Activated naive CD4-positive, alpha-beta T cell treated with anti-CD3 and anti-CD28 coated beads for 36 hours (primary cell): ENCODE data around the gene TMEM200A. TPM values are rescaled to one million over a fixed set of nuclear protein-coding genes. Genes with fewer than 3 reads are reported as not detected.

Source experiments
- CTCF ChIA-PET: fragments of 350-600 bp; sonication (Branson Sonifier 250); formaldehyde crosslinking; loops from one replicate; lab custom pipeline; 2021; ENCODE audit warnings: antibody characterized with exemption; lab: Charles Lee
- DNase-seq: peaks from one replicate; pipeline ENCODE4 v3.0.0-alpha.2; 2020
- H3K27ac Mint-ChIP-seq: one replicate; pipeline ENCODE4 v1.8.0; 2021; ENCODE audit warnings: mild to moderate bottlenecking, mixed read lengths
- H3K27me3 Mint-ChIP-seq: one replicate; pipeline ENCODE4 v1.8.0; 2021; ENCODE audit warnings: low read depth, mixed read lengths
- H3K36me3 Mint-ChIP-seq: one replicate; pipeline ENCODE4 v1.8.0; 2021; ENCODE audit warnings: low read depth, mixed read lengths
- H3K4me1 Mint-ChIP-seq: one replicate; pipeline ENCODE4 v1.8.0; 2021; ENCODE audit warnings: low read depth, mixed read lengths
- H3K4me3 Mint-ChIP-seq: one replicate; pipeline ENCODE4 v1.8.0; 2021; ENCODE audit warnings: mild to moderate bottlenecking, moderate library complexity, mixed read lengths
- H3K9me3 Mint-ChIP-seq: one replicate; pipeline ENCODE4 v1.8.0; 2021; ENCODE audit warnings: mixed read lengths
- intact Hi-C: fragments of 100-400 bp; cut with micrococcal nuclease; formaldehyde crosslinking; loops from one replicate; pipeline ENCODE4 v1.15.1; 2023
- total RNA-seq, 2 experiments: library from RNA; stranded (reverse); gene quantifications; one replicate each; pipeline ENCODE4 v1.2.3, GENCODE V29; 2021

The TMEM200A gene
- total RNA-seq, 2 experiments from 2014 or later, result not detected

DNA sequence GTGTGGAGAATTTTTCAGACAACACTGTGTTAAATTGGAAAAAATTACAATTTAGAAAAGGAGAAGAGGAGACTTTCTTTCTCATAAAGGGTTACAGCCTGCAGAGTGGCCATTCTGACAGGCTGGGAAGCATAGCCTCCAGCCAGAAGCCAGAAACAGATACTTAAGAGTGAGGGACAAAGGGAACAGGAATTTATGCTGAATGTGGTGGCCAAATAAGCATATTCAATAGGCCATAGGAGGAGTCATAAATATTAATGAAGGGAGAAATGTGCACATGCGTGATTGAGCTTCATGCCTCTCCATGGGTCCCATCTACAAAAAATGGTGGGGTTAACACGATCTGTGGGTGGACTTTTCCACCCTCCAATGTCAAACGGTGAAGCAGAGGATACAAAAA is 13.4 kb downstream of the TMEM200A start:
- H3K27ac Mint-ChIP-seq, result no peak overlapping the region
- H3K4me1 Mint-ChIP-seq, result peaks cover 14% of the 10 kb centered on the region
- no peak overlapping the region for H3K4me3 Mint-ChIP-seq
- CTCF ChIA-PET, result interaction anchor here (0.7 kb wide), 1 partner anchor 95 kb away, joined by 3 read pairs; no protein-coding TSS in a partner anchor
- no peaks in the 10 kb centered on the region for H3K27me3 Mint-ChIP-seq
- intact Hi-C loops, result no loop called here
- DNase-seq, result no peak
- no peaks in the 10 kb centered on the region for H3K36me3 Mint-ChIP-seq
- H3K9me3 Mint-ChIP-seq, result no peaks in the 10 kb centered on the region

DNA sequence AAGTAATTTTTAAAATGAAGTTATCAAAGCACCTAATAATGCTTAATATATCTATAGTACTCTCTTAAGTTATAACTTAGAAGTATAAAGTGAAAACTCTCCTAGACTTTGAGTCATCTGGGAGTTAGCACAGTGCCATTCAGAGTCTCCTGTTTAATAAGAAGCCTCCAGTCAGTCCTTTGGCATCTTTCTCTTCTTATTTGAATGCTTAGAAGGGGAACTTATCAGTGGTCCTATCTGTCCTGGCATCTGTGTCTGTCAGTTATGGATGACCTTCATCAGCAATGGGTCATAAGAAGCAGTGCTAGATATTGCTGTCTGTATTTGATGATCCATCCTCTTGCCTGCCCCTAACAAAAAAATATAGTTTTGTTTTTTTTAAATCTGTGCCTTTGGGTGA is 15.2 kb downstream of the TMEM200A start:
- Mint-ChIP-seq H3K36me3 (no peaks in the 10 kb centered on the region), H3K4me1 (peaks cover 14% of the 10 kb centered on the region), H3K27me3 (no peaks in the 10 kb centered on the region), H3K4me3 (no peak overlapping the region), H3K27ac (no peak overlapping the region), H3K9me3 (no peaks in the 10 kb centered on the region)
- DNase-seq, result no peak
- intact Hi-C loops, result loop anchor here (2.0 to 10.0 kb wide), 2 partner anchors 58 to 336 kb away; no protein-coding TSS in a partner anchor
- CTCF ChIA-PET, result interaction anchor here (0.7 to 1.2 kb wide), 2 partner anchors 30 to 317 kb away, joined by 5 read pairs; no protein-coding TSS in a partner anchor

GRCh38 chr6:130381459-130382380 is 15.9 kb downstream of the TMEM200A start:
- CTCF ChIA-PET, result interaction anchor here (0.6 to 1.2 kb wide), 8 partner anchors 9 to 1297 kb away, joined by 3 to 5 read pairs (median 3); no protein-coding TSS in a partner anchor
- no peaks in the 10 kb centered on the region for H3K9me3 Mint-ChIP-seq
- intact Hi-C loops, result loop anchor here (2.0 to 10.0 kb wide), 2 partner anchors 59 to 337 kb away; no protein-coding TSS in a partner anchor

GRCh38 chr6:130382872-130383490 is 17.2 kb downstream of the TMEM200A start:
- Mint-ChIP-seq H3K36me3 (no peaks in the 10 kb centered on the region), H3K27ac (no peak overlapping the region), H3K9me3 (no peaks in the 10 kb centered on the region), H3K4me1 (peaks cover 14% of the 10 kb centered on the region), H3K4me3 (no peak overlapping the region), H3K27me3 (no peaks in the 10 kb centered on the region)
- no peak for DNase-seq
- CTCF ChIA-PET, result interaction anchor here (0.6 to 1.1 kb wide), 6 partner anchors 10 to 1296 kb away, joined by 3 to 4 read pairs (median 3); partner anchors contain the start of gene TMEM200A
- intact Hi-C loops, result loop anchor here (10.0 kb wide), 1 partner anchor 338 kb away; no protein-coding TSS in a partner anchor

More at GRCh38 chr6:130381459-130382380, 15.9 kb downstream of the TMEM200A start:
- H3K27ac Mint-ChIP-seq, result no peak overlapping the region
- H3K36me3 Mint-ChIP-seq, result no peaks in the 10 kb centered on the region
- DNase-seq, result peak; percentile 56
- H3K4me1 Mint-ChIP-seq, result peaks cover 14% of the 10 kb centered on the region
- no peak overlapping the region for H3K4me3 Mint-ChIP-seq
- no peaks in the 10 kb centered on the region for H3K27me3 Mint-ChIP-seq

GRCh38 chr6:130385064-130385695 is 19.4 kb downstream of the TMEM200A start:
- no peaks in the 10 kb centered on the region for H3K36me3 Mint-ChIP-seq
- intact Hi-C loops, result loop anchor here (10.0 kb wide), 1 partner anchor 340 kb away; no protein-coding TSS in a partner anchor
- DNase-seq, result no peak
- CTCF ChIA-PET, result interaction anchor here (0.6 kb wide), 1 partner anchor 41 kb away, joined by 3 read pairs; no protein-coding TSS in a partner anchor
- no peaks in the 10 kb centered on the region for H3K27me3 Mint-ChIP-seq
- H3K27ac Mint-ChIP-seq, result no peak overlapping the region
- peaks cover 14% of the 10 kb centered on the region for H3K4me1 Mint-ChIP-seq
- no peaks in the 10 kb centered on the region for H3K9me3 Mint-ChIP-seq
- no peak overlapping the region for H3K4me3 Mint-ChIP-seq

- Mint-ChIP-seq H3K27ac (no peak overlapping the region), H3K4me3 (no peak overlapping the region), H3K36me3 (no peaks in the 10 kb centered on the region), H3K4me1 (no peaks in the 10 kb centered on the region), H3K9me3 (no peaks in the 10 kb centered on the region), H3K27me3 (no peaks in the 10 kb centered on the region)
- CTCF ChIA-PET, result no interaction called here
- intact Hi-C loops, result loop anchor here (10.0 kb wide), 1 partner anchor 344 kb away; no protein-coding TSS in a partner anchor
- DNase-seq, result no peak
These were observed 23.3 kb downstream of the TMEM200A start for GRCh38 chr6:130389142-130389541.

DNA sequence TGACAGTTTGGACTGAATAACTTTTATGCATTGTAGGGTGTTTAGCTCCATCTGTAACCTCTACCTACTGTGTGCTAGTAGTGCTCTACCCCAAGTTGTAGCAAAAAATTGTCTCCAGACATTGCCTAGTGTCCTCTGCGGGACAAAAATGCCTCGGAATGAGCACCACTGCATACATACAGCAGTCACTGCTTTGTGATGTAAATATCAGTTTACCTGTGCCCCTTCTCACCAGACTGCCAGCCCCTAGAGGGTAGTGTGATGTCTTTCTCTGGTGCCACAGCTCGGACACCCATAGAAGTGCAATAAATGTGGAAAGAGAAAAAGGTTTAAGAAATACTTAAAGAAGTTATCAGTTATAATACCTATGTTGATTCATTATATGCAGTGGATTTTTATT is 25.1 kb downstream of the TMEM200A start:
- H3K4me3 Mint-ChIP-seq, result no peak overlapping the region
- H3K36me3 Mint-ChIP-seq, result no peaks in the 10 kb centered on the region
- no peaks in the 10 kb centered on the region for H3K9me3 Mint-ChIP-seq
- H3K27me3 Mint-ChIP-seq, result no peaks in the 10 kb centered on the region
- intact Hi-C loops, result no loop called here
- no peaks in the 10 kb centered on the region for H3K4me1 Mint-ChIP-seq
- DNase-seq, result no peak
- no peak overlapping the region for H3K27ac Mint-ChIP-seq
- CTCF ChIA-PET, result no interaction called here

DNA sequence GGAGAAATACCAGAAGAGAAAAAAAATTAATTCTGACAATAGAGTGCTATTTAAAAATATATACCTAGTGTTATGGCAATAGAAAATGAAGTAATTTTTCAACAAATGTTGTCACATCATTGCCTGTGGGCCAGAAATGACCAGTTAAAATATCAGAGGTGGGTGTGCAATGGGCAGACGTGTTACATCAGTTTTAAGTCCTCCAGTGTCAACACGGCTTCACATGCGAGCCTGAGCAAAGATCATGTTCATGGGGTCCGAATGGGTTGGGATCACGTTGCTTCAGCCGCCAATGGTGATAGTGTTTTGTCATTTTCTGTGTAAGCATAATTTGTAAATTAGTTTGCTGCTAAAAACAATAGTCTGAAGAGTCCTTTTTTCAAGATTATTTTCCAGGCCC is 27.5 kb downstream of the TMEM200A start:
- H3K4me3 Mint-ChIP-seq, result no peak overlapping the region
- no peak for DNase-seq
- no peaks in the 10 kb centered on the region for H3K36me3 Mint-ChIP-seq
- no peaks in the 10 kb centered on the region for H3K27me3 Mint-ChIP-seq
- no peaks in the 10 kb centered on the region for H3K9me3 Mint-ChIP-seq
- H3K27ac Mint-ChIP-seq, result no peak overlapping the region
- H3K4me1 Mint-ChIP-seq, result peaks cover 8% of the 10 kb centered on the region
- CTCF ChIA-PET, result no interaction called here
- intact Hi-C loops, result no loop called here

DNA sequence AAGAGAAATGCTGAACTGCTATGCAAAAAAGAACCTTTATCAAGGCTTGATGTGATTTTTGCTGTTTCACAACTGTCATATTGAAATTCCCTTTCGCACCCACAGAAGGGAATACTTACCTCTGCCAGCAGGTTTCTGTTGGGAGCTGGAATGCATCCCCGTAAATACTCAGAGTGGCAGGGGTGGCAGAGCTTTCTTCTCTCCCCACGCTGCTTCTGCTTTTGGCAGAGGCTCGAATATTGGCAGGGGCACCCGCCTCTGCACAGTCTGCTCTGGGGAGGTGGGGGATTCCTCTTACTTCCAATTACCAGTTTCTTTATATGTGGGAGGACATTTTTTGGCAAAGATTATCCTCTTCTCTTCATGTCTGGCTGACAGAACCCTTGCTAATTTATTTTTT is 28.4 kb downstream of the TMEM200A start:
- no peak overlapping the region for H3K4me3 Mint-ChIP-seq
- H3K9me3 Mint-ChIP-seq, result no peaks in the 10 kb centered on the region
- peaks cover 8% of the 10 kb centered on the region for H3K4me1 Mint-ChIP-seq
- no peaks in the 10 kb centered on the region for H3K27me3 Mint-ChIP-seq
- CTCF ChIA-PET, result no interaction called here
- intact Hi-C loops, result no loop called here
- H3K36me3 Mint-ChIP-seq, result no peaks in the 10 kb centered on the region
- H3K27ac Mint-ChIP-seq, result no peak overlapping the region
- DNase-seq, result no peak

DNA sequence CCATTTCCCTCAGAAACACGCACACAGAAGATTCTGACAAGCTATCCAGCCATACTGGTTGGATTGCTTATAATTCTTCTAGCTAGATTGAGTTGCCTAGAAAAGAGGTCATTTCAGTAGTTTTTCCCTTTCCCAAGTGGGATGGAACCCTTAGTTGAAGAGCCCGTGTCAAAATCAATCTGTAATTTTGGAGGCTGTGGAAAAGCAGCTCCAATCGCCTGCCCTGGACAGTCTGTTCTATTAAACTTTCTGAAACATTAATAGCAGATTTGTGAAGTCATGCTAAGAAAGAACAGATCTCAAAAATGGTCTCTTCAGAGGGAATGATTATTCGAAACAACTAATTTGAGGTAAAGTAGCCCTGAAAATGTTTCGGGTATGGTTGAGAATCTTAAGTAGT is 29.3 kb downstream of the TMEM200A start:
- DNase-seq, result no peak
- H3K9me3 Mint-ChIP-seq, result peaks cover 3% of the 10 kb centered on the region
- H3K4me1 Mint-ChIP-seq, result peaks cover 8% of the 10 kb centered on the region
- CTCF ChIA-PET, result interaction anchor here (0.8 kb wide), 1 partner anchor 218 kb away, joined by 3 read pairs; no protein-coding TSS in a partner anchor
- no peaks in the 10 kb centered on the region for H3K27me3 Mint-ChIP-seq
- no peaks in the 10 kb centered on the region for H3K36me3 Mint-ChIP-seq
- intact Hi-C loops, result no loop called here
- no peak overlapping the region for H3K4me3 Mint-ChIP-seq
- H3K27ac Mint-ChIP-seq, result no peak overlapping the region

- intact Hi-C loops, result no loop called here
- Mint-ChIP-seq H3K36me3 (no peaks in the 10 kb centered on the region), H3K27ac (no peak overlapping the region), H3K9me3 (peaks cover 3% of the 10 kb centered on the region), H3K4me1 (peaks cover 8% of the 10 kb centered on the region), H3K4me3 (no peak overlapping the region), H3K27me3 (no peaks in the 10 kb centered on the region)
- CTCF ChIA-PET, result no interaction called here
- DNase-seq, result no peak
These were observed 30.9 kb downstream of the TMEM200A start for GRCh38 chr6:130396722-130397121.

GRCh38 chr6:130405549-130405948 is 39.7 kb downstream of the TMEM200A start:
- intact Hi-C loops, result no loop called here
- CTCF ChIA-PET, result interaction anchor here (1.0 kb wide), 1 partner anchor 291 kb away, joined by 3 read pairs; no protein-coding TSS in a partner anchor
- Mint-ChIP-seq H3K4me3 (no peak overlapping the region), H3K27me3 (no peaks in the 10 kb centered on the region), H3K4me1 (no peaks in the 10 kb centered on the region), H3K27ac (no peak overlapping the region), H3K36me3 (no peaks in the 10 kb centered on the region), H3K9me3 (no peaks in the 10 kb centered on the region)
- DNase-seq, result no peak
